GM21619 (cell line): ENCODE results near the gene NOS1.
"Not testable (repeated sequence)": the region's sequence is repeated elsewhere in the genome, so short reads cannot be mapped to it uniquely, and the experiment has no call there.

Source experiments
- ATAC-seq: cut with Tn5 transposase; IDR thresholded peaks from one replicate; pipeline ENCODE4 v1.9.1; 2021; ENCODE audit not compliant: unreplicated experiment

NOS1 gene

GRCh38 chr12:117273091-117273490, 88.3 kb downstream of the NOS1 start:
- no peak for ATAC-seq

- no peak for ATAC-seq
Measured at GRCh38 chr12:117272690-117273089, 88.7 kb downstream of the NOS1 start.

GRCh38 chr12:117262749-117263148, 98.7 kb downstream of the NOS1 start:
- no peak for ATAC-seq

GRCh38 chr12:117261247-117261646, 100.2 kb downstream of the NOS1 start:
- ATAC-seq: no peak

GRCh38 chr12:117255386-117255785, 106.0 kb downstream of the NOS1 start:
- ATAC-seq: no peak

GRCh38 chr12:117243488-117243887, 117.9 kb downstream of the NOS1 start:
- ATAC-seq: no peak

- no peak for ATAC-seq
Measured at GRCh38 chr12:117241697-117242096, 119.7 kb downstream of the NOS1 start.

- ATAC-seq: no peak
Measured at GRCh38 chr12:117240081-117240755, 121.2 kb downstream of the NOS1 start.

- ATAC-seq: peak; percentile 53
Measured at GRCh38 chr12:117236456-117237001, 124.9 kb downstream of the NOS1 start.

- ATAC-seq: no peak
Measured at GRCh38 chr12:117235261-117235660, 126.2 kb downstream of the NOS1 start.

- no peak for ATAC-seq
Measured at GRCh38 chr12:117234441-117234840, 127.0 kb downstream of the NOS1 start.

- ATAC-seq: no peak
Measured at GRCh38 chr12:117231750-117232149, 129.7 kb downstream of the NOS1 start.

- no peak for ATAC-seq
Measured at GRCh38 chr12:117228239-117228638, 133.2 kb downstream of the NOS1 start.

GRCh38 chr12:117227000-117227653, 134.3 kb downstream of the NOS1 start:
- no peak for ATAC-seq

GRCh38 chr12:117226505-117226904, 134.9 kb downstream of the NOS1 start:
- no peak for ATAC-seq

GRCh38 chr12:117225179-117225578, 136.2 kb downstream of the NOS1 start:
- ATAC-seq: no peak

GRCh38 chr12:117220947-117221346, 140.5 kb downstream of the NOS1 start:
- not testable (repeated sequence) for ATAC-seq

- ATAC-seq: no peak
Measured at GRCh38 chr12:117218149-117218548, 143.3 kb downstream of the NOS1 start.

GRCh38 chr12:117216686-117217085, 144.7 kb downstream of the NOS1 start:
- no peak for ATAC-seq

- ATAC-seq: no peak
Measured at GRCh38 chr12:117214797-117215196, 146.6 kb downstream of the NOS1 start.

- no peak for ATAC-seq
Measured at GRCh38 chr12:117213295-117213808, 148.1 kb downstream of the NOS1 start.

GRCh38 chr12:117212563-117213190, 148.7 kb downstream of the NOS1 start:
- peak; percentile 75 for ATAC-seq
